Activated T-cell treated with anti-CD3 and anti-CD28 coated beads, Interleukin-2, amount 50 U/mL, for 48 hours (primary cell): Measurements from ENCODE around the gene HSD17B3.
"Not testable (repeated sequence)": the region's sequence is repeated elsewhere in the genome, so short reads cannot be mapped to it uniquely, and the experiment has no call there.

Experiments used
- DNase-seq, 2 experiments: peaks; one replicate each; pipeline ENCODE4 v3.0.0-alpha.2; 2020

Gene HSD17B3

DNA sequence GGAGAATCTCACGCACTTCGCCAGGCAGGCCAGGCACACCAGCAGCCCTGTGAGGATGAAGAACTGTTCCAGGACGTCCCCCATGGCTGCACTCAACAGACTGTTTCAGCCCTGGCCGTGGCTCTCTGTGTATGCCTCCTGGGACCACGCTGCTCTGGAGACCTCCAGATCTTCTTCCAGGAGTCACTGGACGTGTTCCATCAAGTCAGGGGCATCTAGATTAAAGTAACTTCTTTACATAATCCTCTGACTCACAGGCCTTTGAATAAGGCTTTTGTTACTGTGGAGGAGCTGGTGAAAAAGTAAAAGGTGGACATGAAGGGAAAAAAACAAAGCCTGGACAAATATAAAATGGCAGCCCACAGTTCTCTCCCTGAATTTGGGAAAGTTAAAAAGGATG lies at the start of gene HSD17B3:
TSS of gene HSD17B3 (minus strand) at position 156 of the 400 bp plus-strand sequence. CDS start at position 84, 72 bp downstream.
- no peak for DNase-seq

DNA sequence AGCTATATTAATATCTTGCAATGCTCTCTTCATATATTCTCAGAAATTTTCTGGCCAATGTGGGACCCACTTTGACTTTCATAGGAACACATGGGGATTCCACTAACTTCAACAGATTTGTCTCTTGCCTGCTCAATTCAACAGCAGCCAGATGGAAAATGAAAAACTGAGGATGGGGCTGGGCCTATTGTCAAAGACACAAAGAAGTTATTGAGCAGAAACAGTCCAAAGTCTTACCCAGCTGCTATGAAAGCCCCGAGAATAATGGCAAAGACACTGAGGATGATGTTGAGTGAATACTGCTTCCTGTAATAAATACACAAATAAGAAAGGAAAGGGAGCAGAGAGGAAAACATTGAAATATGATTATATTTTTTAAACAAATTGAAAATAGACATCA lies 48.9 kb upstream of the HSD17B3 start:
- DNase-seq = no peak

DNA sequence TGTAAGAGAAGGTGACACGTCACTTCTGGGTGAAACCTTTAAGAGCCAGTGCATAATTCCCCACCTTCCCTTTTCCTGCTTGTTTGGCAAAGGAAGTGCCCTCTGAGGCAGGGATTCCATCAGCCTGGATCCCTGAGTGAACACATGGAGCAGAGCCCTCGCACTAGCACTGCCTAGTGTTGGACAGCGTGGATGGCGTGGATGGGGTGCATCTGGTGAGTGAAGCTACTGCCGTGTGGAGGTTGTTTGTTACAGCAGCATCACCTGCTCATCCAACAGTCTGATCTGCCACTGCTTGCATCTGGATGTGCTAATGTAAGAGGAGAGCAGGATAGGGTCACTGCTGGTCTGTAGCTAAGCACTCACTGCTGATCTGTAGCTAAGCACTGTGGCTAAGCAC lies 46.3 kb upstream of the HSD17B3 start:
- DNase-seq = no peak

DNA sequence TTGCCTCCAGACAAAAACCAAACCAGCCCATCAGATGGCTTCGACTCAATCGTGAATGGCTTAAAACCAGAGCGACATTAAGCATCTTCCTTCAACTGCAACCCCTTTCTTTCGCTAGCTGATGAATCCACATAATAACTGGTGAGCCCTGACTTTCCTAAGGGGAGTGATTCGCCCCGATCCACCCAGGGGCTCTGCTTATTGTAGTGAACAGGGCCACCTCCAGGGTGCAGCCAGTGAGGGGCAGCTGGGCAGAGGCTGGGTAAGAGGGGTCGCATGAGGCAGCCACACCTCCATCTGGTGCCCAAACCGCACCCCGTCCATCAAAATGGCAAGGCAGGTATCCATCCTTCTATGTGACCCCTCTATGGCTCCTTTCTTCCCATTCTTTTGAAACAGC lies 43.6 kb upstream of the HSD17B3 start:
- DNase-seq = no peak

DNA sequence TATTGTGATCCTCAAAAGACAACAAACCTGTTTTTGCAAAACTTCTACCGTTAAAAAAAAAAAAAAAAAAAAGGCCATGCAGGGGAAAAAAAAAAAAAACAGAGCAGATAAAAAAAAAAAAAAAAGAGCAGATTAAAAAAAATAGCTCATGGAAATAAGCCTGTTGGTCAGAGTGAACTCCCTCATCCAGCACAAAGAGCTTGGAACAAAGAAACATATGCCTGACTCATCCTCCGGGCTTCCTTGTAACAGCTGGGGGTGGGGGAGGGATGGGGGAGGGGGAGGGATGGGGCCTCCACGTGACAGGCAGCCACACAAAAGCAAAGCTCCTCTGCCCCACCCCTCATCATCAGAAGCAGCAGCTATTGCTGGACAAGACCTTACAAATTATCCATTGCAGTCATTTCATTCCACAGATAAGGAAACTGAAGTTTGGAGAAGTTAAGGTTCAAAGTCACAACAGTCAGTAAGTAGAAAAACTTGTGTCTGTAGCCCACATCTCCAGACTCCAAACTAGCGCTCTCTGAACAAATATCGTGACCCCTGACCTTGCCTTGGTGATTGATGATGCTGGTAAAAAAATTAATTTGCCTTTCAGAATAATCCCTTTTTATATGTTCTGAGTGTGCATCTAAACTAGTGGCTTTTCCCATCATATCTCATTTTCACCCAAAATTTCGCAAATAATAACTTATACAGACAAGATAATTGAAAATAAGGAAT lies 42.6 kb upstream of the HSD17B3 start:
- no peak for DNase-seq

DNA sequence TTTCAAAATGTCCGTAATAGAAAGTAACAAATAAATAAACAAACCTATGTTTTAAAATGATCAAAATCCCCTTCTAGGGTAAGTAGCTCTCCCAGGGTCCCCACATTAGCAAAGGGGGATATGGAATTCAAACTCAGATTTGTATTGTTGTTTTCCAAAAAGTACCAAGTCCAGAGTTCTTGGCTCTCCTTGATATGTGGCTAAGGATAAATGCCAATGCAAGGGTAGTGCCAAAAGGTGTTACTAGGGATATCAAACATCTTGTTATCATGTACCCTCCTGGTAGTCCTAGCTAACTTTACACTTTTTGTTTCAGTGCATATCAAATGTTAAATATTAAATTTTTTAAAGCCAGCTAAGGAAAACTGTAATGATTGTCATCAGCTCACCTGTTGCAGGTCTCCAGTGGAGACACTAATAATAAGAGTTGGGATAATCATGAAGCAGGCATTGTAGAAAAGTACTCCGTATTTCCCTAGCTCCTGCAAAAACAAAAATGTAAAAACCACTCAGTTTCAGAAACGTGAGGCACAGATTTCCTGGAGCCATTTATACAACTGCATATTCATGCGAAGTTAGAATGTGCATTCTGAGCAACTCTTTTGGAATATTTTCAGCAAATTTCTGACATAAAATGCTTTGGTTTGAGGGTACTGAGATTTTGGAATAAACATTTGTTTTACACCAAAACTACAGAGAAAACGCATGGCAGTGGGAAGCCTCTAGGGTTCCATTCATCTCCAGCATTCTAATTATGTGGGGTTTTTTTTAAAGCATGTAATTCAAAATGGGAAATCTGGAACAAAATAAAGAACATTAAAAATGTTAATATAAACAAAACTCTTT lies 41.8 kb upstream of the HSD17B3 start:
- DNase-seq = no peak

DNA sequence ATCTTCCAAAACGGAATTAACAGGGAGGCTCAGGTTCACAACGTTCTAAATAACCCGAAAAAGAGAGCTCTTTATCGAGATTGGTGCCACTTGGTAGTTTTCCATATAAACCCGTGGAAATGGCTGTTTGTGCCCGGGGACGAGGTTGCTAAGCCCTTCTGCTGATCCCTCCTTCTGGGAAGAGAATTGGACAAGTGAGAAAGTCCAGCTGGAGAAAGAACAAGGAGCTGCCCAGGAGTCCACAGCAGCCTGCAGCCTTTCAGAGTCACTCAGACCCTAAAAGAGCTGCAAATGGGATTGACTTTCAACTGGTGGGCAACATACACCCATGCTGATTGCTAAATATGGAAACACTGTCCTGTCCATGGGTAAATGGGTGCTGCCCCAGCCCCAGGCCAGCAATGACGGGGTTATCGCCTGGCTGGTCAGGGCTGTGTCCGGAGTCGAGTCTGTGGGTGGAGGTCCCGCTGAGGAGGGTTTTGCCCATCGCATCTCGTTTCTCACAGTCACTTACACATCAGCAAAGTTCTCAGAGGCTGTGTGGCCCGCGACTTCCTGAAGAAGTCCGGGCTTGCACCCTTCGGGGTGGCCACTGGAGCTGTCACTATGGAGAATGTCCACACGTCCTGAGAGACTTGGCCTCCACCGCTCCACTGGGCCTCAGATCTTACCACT lies 40.7 kb upstream of the HSD17B3 start:
- DNase-seq = no peak

DNA sequence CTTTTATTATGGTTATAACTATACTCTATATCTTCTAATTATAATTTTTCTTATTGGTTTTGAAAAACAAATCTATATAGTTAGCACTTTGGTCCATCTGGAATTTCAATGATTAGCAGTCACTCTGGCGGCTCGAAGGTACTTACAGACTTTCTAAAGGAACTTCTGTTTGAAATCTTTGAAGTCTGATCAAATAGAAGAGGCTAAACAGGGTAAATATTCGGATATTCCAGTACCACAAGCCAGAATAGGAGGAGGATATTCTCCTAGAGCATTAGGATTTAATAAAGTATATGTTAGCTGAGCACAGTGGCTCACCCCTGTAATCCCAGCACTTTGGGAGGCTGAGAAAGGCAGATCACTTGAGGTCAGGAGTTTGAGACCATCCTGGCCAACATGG lies 38.7 kb upstream of the HSD17B3 start:
- DNase-seq = no peak

DNA sequence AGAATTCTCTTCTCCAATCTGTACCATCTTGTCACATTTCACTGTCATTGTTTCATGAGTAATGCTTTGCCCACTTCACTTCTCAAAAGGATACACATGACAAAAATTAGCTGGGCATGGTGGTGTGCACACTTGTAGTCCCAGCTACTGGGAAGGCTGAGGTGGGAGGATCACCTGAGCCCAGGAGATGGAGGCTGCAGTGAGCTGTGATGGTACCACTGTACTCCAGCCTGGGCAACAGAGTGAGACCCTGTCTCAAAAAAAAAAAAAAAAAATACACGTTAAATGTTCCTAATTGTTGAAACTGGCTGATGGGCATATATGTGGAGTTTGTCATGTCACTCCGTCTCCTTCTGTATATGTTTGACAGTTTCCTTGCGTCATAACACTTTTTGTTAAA lies 36.3 kb upstream of the HSD17B3 start:
- DNase-seq = no peak

DNA sequence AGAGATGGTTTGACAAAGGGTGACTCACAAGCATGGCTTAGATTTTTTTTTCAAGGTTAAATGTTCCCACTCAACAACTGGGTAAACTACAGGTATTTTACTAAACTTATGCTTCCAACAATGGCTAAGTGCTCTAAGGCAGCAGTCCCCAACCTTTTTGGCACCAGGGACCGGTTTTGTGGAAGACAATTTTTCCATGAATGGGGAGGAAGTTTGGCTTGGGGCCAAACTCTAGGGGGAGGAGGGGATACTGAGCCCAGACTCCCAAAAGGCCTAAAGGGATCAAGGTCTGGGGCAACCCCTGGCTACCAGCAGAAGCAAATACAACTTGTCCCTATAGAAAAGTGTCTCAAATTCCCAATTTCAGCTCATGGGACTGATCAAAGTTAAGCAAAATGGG lies 32.0 kb upstream of the HSD17B3 start:
- DNase-seq = no peak

DNA sequence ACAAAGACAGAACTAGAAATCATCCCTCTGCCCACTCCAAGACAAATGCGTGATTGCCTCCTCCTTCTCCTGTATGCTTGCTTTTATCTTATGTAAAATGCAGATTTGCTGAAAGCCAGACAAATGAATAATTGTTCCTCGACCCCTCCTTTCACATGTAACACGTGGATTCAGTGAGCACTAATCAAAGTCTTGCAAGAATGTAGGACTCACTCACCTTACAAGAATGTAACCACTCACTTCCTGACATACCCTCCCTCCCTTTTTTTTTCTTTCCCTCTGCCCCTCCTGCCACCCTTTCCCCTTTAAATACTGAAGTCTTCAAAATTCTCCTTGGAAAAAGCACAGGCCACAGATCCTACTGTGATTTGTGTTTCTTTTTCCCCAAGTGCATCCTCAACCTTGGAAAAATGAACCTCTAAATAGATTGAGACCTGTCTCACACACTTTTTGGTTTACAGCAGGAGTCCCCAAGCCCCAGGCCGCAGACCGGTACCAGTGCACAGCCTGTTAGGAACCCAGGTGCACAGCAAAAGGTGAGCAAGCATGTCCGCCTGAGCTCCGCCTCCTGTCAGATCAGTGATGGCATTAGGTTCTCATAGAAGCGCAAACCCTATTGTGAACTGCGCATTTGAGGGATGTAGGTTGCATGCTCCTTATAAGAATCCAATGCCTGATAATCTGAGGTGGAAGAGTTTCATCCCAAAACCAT lies 29.4 kb upstream of the HSD17B3 start:
- no peak for DNase-seq

DNA sequence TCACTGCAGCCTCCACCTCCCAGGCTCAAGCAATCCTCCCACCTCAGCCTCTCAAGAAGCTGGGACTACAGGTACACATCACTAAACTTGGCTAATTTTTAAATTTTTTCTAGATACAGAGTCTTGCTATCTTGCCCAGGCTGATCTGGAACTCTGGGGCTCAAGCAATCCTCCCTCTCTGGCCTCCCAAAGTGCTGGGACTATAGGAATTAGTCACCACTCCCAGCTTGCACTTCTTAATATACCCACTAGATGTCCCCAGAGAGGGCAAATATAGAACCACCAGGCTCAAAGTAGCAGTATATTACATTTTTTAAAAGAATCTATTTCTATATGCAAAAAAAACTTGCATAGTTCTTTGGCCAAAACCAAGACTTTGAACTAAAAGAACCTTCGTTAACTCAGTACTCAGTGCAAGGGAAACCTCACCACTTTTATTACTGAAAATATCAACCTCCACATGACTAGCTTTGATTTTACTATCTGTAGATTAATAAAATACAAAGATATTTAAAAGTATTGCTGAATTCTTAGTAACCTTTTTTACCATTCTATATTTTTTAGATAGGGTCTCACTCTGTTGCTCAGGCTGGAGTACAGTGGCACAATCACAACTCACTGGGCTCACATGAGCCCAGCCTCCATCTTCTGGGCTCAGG lies 25.8 kb upstream of the HSD17B3 start:
- peak; percentile 39 to 44 for DNase-seq

DNA sequence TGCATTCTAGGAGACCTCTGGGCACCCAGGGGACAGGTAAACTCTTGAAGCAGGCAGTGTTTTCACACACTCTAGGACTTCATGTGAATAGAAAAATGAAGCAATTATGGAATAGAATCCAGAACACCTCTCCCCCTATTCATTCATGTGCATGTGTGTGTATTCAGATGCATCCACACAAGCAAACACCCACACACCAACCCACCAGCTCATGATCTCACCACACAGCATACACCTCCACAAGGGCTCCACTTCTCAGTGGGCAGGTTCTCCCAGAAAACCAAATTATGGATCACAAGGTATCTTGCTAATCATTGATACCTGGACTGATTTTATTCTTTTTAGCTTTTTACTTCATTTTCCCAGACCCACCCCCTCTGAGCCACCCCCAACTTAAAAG lies 21.2 kb upstream of the HSD17B3 start:
- no peak for DNase-seq

DNA sequence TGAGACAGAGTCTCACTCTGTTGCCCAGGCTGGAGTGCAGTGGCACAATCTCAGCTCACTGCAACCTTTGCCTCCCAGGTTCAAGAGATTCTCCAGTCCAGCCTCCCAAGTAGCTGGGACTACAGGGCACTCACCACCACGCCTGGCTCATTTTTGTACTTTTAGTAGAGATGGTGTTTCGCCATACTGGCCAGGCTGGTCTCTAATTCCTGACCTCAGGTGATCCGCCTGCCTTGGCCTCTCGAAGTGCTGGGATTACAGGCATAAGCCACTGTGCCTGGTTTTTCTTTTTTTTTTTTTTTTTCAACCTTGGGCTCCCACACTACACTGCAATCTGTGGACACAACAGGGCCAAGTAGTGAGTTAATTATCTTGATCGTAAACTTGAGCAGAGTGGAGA lies 20.8 kb upstream of the HSD17B3 start:
- DNase-seq = not testable (repeated sequence)

DNA sequence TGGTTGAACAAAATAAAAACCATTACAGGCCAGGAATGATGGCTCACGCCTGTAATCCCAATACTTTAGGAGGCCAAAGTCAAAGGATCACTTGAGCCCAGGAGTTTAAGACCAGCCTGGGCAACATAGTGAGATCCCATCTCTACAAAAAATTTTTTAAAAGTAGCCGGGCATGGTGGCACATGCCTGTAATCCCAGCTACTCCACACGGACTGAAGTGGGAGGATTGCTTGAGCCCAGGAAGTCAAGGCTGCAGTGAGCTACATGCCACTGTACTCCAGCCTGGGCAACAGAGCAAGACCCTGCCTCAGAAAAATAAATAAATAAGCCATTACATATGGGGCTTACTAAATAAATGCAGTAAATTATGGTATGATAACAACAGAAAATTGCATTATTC lies 20.2 kb upstream of the HSD17B3 start:
- not testable (repeated sequence) for DNase-seq

DNA sequence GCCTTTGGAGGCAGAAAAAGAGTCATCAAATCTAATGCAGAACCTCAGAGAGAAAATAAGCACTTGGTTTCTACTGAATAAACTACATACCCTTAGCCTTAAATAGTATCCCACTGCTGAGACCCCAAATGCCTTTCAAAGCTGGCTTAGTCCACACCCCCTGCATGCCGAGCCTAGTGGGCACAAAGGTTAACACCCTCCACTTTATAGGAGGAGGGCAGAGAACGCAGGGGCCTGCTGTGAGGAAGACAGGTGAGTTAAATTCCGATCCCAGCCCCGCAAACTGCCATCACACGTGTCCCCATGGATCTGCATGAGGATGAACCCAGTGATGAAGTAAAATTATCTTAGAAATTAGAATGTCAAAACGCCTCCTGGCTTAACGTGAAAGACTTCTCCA lies 19.5 kb upstream of the HSD17B3 start:
- DNase-seq = no peak

DNA sequence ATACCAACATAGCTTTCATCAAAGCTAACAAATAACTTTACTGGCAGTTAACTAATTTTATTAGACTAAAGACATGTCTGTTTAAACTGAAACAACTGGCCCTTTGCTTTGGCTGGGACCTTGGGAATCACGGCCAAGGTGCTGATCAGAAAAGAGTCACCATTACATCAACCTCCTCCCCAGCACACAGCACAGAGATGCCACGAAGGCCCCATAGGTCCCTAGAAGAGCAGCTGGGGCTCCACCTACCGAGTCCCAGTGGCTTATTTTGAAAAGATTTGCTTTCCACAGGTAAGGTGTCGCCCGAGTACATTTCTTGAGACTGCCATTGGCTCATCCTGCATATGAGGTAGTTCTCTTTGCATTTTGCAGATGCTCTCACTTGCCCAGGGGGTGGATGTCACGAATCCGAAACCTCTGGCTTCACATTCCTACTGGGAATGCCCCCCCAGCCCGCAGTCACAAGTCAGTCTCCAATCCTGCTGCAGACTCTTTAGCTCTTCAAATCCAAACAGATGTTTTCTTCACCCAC lies 18.8 kb upstream of the HSD17B3 start:
- DNase-seq = no peak

DNA sequence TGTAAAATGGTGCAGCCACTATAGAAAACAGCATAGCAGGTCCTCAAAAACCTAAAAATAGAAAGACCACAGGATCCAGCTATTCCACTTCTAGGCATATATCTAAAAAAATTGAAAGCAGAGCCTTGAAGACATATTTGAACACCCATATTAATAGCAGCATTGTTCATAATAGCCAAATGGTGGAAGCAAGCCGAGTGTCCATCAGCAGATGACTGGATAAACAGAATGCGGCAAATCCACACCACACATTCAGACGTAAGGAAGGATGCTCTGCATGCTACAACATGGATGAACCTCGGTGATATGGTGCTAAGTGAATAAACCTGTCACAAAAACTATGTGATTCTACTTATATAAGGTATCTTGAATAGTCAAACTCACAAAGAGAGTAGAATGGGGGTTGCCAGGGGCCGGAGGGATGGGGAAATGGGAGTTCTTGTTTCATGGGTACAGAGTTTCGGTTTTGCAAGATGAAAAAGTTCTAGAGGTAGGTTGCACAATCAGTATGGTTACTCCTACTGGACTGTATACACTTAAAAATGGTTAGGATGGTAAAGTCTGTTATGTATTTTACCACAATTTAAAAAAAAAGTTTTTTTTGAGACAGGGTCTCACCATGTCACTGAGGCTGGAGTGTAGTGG lies 17.1 kb upstream of the HSD17B3 start:
- no peak for DNase-seq

DNA sequence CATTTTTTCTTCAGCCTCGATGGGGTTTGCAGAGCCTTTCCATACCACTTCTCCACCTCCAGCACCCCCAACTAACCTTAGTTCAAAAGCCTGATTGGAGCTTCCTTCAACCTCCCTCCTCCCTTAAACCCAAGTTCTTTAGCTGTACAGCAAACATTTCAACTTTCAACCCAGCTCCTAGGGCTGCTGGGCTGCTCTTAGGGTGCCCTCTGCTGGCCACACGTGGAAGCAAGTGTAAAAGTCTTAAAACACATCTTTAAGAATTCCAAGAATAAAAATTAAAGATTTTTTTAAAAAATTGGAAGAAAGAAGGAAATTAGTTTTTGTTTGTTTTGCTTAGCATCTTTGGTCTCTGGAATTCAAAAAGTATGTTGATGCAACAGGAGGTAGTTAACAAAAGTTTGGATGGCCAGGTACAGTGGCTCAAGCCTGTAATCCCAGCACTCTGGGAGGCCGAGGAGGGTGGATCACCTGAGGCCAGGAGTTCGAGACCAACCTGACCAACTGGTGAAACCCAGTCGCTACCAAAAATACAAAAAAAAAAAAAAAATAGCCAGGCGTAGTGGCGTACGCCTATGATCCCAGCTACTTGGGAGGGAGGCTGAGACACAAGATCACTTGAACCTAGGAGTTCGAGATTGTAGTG lies 15.5 kb upstream of the HSD17B3 start:
- peak; percentile 63 to 64 for DNase-seq

DNA sequence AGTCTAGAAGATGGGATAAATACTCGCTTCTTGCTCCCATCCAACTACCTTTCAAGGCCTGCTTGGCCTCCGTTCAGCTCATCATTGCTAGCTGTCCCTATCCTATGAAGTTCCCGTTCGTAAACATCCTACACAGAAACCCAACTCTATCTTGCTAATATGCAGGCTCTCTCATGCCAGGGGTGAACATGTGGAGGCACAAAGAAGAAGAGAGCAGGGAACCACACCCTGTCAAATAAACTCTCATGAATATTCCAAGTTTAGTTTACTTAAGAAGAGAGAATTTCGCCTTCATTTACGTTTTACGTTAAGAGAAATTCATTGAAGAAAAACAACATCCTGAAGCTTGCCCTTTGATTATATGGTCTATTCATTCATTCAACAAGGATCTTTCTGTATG lies 7.9 kb upstream of the HSD17B3 start:
- DNase-seq = no peak

DNA sequence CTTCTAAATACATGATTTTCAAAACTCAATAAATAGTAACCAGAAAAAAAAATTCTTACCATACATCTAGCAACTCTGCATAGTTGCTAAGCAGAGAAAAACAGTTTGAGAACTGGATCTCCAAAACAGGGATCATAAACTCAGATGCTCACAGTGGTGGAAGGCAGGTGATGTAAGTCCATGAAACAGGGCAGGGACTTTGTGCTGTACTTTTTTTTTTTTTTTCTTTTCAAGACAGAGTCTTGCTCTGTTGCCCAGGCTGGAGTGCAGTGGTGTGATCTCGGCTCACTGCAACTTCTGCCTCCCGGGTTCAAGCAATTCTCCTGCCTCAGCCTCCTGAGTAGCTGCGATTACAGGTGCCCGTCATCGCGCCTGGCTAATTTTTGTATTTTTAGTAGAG lies 5.0 kb upstream of the HSD17B3 start:
- not testable (repeated sequence) for DNase-seq
